Muscle layer of colon (tissue), 2 donors: ENCODE data around the gene TMEM132C.

Source experiments
- H3K27ac ChIP-seq: one replicate; pipeline ENCODE4 v1.7.0; 2013; ENCODE audit warnings: low read depth, mild to moderate bottlenecking, low read length, moderate library complexity
- H3K27me3 ChIP-seq, 2 donors: one replicate each; pipeline ENCODE4 v1.7.0; 2013; ENCODE audit warnings: low read length in 2 of 2, mild to moderate bottlenecking in 2 of 2; ENCODE audit not compliant: insufficient read depth in 2 of 2, control insufficient read depth in 1 of 2
- H3K36me3 ChIP-seq: one replicate; pipeline ENCODE4 v1.7.0; 2013; ENCODE audit warnings: mild to moderate bottlenecking, low read length; ENCODE audit not compliant: insufficient read depth
- H3K4me1 ChIP-seq: one replicate; pipeline ENCODE4 v1.7.0; 2013; ENCODE audit warnings: mild to moderate bottlenecking, low read length; ENCODE audit not compliant: insufficient read depth
- H3K4me3 ChIP-seq, 2 donors: one replicate each; pipeline ENCODE4 v1.7.0; 2013; ENCODE audit warnings: low read length in 2 of 2, low read depth in 1 of 2, mild to moderate bottlenecking in 1 of 2, moderate library complexity in 1 of 2
- H3K9ac ChIP-seq: one replicate; pipeline ENCODE4 v1.7.0; 2013; ENCODE audit warnings: low read length
- H3K9me3 ChIP-seq: one replicate; pipeline ENCODE4 v1.7.0; 2013; ENCODE audit warnings: mild to moderate bottlenecking, low read length
- donor health status: abdominal sarcoma.
- donor health status: Adenocarcinoma of cecum.

TMEM132C gene

DNA sequence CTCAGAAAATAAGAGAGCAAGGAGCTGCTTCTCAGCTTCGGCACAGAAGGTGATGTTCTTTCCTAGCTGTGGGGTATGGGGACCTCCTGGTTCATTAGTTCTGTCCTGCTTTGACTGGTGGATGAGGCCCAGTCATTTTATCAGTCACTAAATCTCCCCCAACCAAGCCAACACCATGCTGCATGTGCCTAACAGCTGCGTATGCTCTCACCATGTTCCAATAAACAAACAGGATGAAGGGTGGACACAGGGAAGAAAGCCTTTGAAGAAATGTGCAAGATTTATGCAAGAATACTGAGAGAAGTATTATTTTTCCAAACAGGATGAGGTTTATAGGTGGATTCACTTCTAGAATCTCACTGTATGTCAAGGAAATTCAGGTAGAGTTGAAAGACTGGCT lies 156.2 kb downstream of the TMEM132C start:
- H3K4me1 ChIP-seq: no peaks in the 10 kb centered on the region
- no peak overlapping the region for H3K9ac ChIP-seq
- H3K27ac ChIP-seq: no peak overlapping the region
- H3K9me3 ChIP-seq: no peaks in the 10 kb centered on the region
- H3K27me3 ChIP-seq: no peaks in the 10 kb centered on the region
- H3K36me3 ChIP-seq: no peaks in the 10 kb centered on the region
- no peak overlapping the region for H3K4me3 ChIP-seq

- H3K36me3 ChIP-seq: no peaks in the 10 kb centered on the region
- no peaks in the 10 kb centered on the region for H3K9me3 ChIP-seq
- H3K4me1 ChIP-seq: no peaks in the 10 kb centered on the region
- no peak overlapping the region for H3K9ac ChIP-seq
- no peak overlapping the region for H3K4me3 ChIP-seq
- no peak overlapping the region for H3K27ac ChIP-seq
- no peaks in the 10 kb centered on the region for H3K27me3 ChIP-seq
Observed at GRCh38 chr12:128424931-128425431, 158.0 kb downstream of the TMEM132C start.

- H3K9ac ChIP-seq: no peak overlapping the region
- no peak overlapping the region for H3K27ac ChIP-seq
Observed at GRCh38 chr12:128425666-128426331, 158.8 kb downstream of the TMEM132C start.

DNA sequence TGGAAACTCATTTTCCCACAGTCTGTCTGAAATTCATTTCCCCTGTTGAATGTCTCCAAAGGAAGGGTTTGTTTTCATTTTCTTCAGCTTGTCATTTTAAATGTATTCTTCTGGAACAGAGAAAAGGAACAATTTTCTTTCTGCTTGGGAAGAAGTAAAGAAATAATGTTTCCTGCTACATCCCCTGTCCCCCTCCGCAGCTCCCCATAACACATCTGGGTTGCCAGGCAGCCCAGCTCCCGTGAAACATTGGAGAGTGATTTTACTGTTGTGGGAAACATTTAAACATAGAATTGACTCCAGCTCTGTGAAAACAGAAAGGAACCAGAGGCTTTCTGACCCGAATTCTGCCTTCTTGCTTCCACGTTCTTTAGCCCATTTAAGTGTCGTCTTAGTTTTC lies 159.5 kb downstream of the TMEM132C start:
- no peaks in the 10 kb centered on the region for H3K27me3 ChIP-seq
- no peaks in the 10 kb centered on the region for H3K4me1 ChIP-seq
- H3K4me3 ChIP-seq: no peak overlapping the region
- H3K27ac ChIP-seq: no peak overlapping the region
- H3K9ac ChIP-seq: no peak overlapping the region
- no peaks in the 10 kb centered on the region for H3K9me3 ChIP-seq
- H3K36me3 ChIP-seq: no peaks in the 10 kb centered on the region

More at GRCh38 chr12:128425666-128426331, 158.8 kb downstream of the TMEM132C start:
- Histone ChIP-seq H3K4me3 (no peak overlapping the region), H3K36me3 (no peaks in the 10 kb centered on the region), H3K9me3 (no peaks in the 10 kb centered on the region), H3K27me3 (no peaks in the 10 kb centered on the region), H3K4me1 (no peaks in the 10 kb centered on the region)

DNA sequence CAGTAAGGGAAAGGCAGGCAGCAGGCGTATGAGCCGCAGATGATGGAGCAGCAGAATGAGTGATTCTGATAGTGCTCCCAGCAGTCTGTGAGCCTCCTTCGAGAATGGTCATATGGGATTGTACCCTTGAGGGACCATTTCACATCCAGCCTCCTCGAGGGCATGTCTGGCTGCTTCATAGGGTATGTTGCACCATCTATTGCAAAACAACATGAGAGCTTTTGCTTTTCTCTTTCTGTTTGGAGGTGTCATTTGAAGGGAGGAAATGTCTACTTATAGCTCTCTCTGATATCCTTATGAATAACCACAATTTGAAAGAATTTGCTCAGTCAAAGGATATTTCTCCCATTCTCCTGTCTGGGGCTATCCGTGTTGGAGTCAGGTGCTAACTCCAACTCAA lies 172.8 kb downstream of the TMEM132C start:
- no peaks in the 10 kb centered on the region for H3K9me3 ChIP-seq
- H3K4me3 ChIP-seq: no peak overlapping the region
- no peaks in the 10 kb centered on the region for H3K36me3 ChIP-seq
- H3K9ac ChIP-seq: no peak overlapping the region
- no peak overlapping the region for H3K27ac ChIP-seq
- H3K4me1 ChIP-seq: no peaks in the 10 kb centered on the region
- H3K27me3 ChIP-seq: no peaks in the 10 kb centered on the region

- Histone ChIP-seq H3K27ac (no peak overlapping the region), H3K36me3 (no peaks in the 10 kb centered on the region), H3K4me1 (no peaks in the 10 kb centered on the region), H3K27me3 (no peaks in the 10 kb centered on the region), H3K9ac (no peak overlapping the region), H3K4me3 (no peak overlapping the region), H3K9me3 (no peaks in the 10 kb centered on the region)
Observed at GRCh38 chr12:128442096-128442495, 175.1 kb downstream of the TMEM132C start.

- no peaks in the 10 kb centered on the region for H3K36me3 ChIP-seq
- H3K4me3 ChIP-seq: no peak overlapping the region
- H3K4me1 ChIP-seq: no peaks in the 10 kb centered on the region
- H3K9ac ChIP-seq: no peak overlapping the region
- no peaks in the 10 kb centered on the region for H3K27me3 ChIP-seq
- no peaks in the 10 kb centered on the region for H3K9me3 ChIP-seq
- no peak overlapping the region for H3K27ac ChIP-seq
Observed at GRCh38 chr12:128444598-128444997, 177.6 kb downstream of the TMEM132C start.

DNA sequence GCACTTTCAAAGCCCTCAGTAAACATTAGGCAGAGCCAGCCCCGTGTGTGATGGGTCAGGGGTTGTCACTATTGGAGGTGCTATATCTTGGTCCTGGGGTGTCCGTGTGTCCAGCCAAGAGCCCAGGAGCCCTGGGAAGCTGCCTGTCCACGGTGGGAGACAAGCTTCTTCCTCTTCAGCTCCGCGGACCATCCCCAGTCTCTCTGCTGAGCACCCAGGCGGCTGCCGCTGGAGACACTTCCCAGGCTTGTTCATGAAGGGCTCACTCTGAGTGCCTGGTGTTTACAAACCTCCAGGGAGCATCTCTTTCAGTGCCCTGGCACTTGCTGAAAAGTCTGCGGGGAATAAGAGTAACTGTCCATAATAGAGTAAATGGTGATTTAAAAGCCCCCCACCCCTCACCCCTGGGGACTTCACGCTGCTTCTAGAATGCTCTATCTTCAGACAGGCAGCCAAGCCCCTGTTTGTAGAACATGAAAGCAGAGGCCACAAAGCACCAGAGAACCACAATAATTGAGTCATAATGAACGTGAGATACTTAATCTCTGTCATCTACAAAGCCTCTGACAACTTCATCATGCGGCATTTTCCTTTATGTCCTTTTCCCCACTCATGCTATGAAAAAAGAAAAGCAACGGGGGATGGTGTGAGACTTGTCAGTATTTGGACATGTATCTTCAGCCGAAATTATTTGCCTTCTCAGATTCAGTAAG lies 178.6 kb downstream of the TMEM132C start:
- no peaks in the 10 kb centered on the region for H3K9me3 ChIP-seq
- H3K36me3 ChIP-seq: no peaks in the 10 kb centered on the region
- no peak overlapping the region for H3K27ac ChIP-seq
- no peaks in the 10 kb centered on the region for H3K27me3 ChIP-seq
- H3K9ac ChIP-seq: no peak overlapping the region
- H3K4me3 ChIP-seq: no peak overlapping the region
- no peaks in the 10 kb centered on the region for H3K4me1 ChIP-seq

GRCh38 chr12:128449146-128449894 lies 182.3 kb downstream of the TMEM132C start:
- Histone ChIP-seq H3K9ac (no peak overlapping the region), H3K36me3 (no peaks in the 10 kb centered on the region), H3K27ac (no peak overlapping the region), H3K9me3 (no peaks in the 10 kb centered on the region), H3K27me3 (no peaks in the 10 kb centered on the region), H3K4me1 (no peaks in the 10 kb centered on the region), H3K4me3 (no peak overlapping the region)

DNA sequence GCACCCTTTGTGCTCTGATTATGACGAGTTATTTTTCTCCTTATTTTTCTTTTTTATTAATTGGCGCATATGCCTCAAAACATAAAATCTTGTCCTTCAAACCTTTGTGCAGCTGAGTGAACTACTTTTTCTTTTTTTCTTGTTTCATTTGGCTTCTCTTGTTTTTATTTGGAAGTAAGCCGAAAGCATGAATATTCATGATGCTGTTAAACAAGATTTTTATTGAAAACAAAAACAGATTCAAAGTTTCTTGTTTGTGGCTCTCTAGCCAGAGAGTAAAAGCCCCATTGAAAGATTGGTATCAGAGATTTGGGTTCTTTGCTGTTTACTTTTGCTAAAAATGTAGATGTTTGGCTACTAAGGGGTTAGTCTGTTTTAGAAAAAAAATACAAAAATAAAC lies 183.8 kb downstream of the TMEM132C start:
- Histone ChIP-seq H3K9ac (no peak overlapping the region), H3K27me3 (no peaks in the 10 kb centered on the region), H3K9me3 (no peaks in the 10 kb centered on the region), H3K27ac (no peak overlapping the region), H3K4me3 (no peak overlapping the region), H3K36me3 (no peaks in the 10 kb centered on the region), H3K4me1 (no peaks in the 10 kb centered on the region)

DNA sequence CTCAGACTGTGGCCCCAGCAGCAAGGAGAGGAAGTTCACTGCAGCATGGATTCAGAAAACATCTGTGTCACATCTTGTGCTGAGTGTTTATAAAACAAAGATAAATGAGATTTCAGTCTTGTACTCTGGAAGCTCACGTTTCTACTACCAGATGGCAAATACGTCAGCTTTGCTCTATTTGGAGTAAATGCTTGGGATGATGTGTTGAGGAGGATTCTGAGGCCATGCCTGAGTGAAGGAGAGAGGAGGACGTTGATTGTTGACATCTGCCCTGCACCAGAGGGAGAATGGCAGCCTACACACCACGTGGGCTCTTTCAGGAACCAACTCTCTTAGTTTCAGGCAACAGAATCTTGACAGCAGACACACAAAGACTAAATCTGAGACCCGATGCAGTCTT lies 188.9 kb downstream of the TMEM132C start:
- H3K4me3 ChIP-seq: no peak overlapping the region
- no peak overlapping the region for H3K9ac ChIP-seq

More for the DNA sequence above, 188.9 kb downstream of the TMEM132C start:
- H3K4me1 ChIP-seq: no peaks in the 10 kb centered on the region
- H3K27me3 ChIP-seq: no peaks in the 10 kb centered on the region
- H3K9me3 ChIP-seq: no peaks in the 10 kb centered on the region
- H3K36me3 ChIP-seq: no peaks in the 10 kb centered on the region
- no peak overlapping the region for H3K27ac ChIP-seq
